ENCODE results near the gene SEMA5B.

DNA sequence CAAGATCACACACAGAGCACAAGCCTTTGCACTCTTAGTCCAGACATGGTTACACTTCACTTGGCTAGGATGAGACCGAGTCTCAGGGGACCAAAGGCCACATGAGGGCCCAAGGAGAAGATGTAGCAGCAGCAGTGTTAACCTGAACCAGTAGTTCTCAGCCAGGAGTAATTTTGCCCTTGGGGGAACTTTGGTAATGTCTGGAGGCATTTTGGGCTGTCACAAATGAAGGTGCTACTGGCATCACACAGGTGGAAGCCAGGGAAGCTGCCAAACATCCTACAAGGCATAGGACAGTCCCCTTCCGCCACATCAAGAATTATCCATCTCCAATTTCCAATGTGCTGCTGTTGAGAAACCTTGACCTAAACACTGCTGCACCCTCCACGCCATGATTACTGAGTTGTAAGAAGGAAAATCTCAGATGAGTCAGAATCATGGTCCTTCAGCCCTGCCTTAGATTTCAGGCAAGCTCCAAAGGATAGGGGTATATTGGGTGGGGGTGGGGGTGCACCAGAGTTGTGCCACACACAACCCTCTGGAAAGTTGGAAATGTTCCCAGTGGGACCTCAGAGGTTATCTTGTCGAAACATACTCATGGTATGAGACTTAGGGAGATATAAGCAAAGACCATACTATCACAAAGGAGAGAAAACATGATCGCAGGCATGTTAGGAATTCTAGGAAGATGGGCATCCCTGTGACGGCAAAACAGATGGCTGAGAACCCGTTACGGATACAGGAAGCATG lies 36.2 kb downstream of the SEMA5B start:
- TF ChIP-seq, protein P1, sequence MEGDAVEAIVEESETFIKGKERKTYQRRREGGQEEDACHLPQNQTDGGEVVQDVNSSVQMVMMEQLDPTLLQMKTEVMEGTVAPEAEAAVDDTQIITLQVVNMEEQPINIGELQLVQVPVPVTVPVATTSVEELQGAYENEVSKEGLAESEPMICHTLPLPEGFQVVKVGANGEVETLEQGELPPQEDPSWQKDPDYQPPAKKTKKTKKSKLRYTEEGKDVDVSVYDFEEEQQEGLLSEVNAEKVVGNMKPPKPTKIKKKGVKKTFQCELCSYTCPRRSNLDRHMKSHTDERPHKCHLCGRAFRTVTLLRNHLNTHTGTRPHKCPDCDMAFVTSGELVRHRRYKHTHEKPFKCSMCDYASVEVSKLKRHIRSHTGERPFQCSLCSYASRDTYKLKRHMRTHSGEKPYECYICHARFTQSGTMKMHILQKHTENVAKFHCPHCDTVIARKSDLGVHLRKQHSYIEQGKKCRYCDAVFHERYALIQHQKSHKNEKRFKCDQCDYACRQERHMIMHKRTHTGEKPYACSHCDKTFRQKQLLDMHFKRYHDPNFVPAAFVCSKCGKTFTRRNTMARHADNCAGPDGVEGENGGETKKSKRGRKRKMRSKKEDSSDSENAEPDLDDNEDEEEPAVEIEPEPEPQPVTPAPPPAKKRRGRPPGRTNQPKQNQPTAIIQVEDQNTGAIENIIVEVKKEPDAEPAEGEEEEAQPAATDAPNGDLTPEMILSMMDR (IDR thresholded peaks at IDR 0.05; ENCODE audit: poor library complexity, severe bottlenecking): no peak
- TF ChIP-seq TAF1 (IDR thresholded peaks at IDR 0.05; ENCODE audit: low read depth): no peak
